H9 (cell line): ENCODE results near the gene SEC23IP. TPM values are rescaled to one million over a fixed set of nuclear protein-coding genes. Genes with fewer than 3 reads are reported as not detected.
"Not testable (repeated sequence)": the region's sequence is repeated elsewhere in the genome, so short reads cannot be mapped to it uniquely, and the experiment has no call there.

Source experiments
- DNase-seq: peaks from one replicate; pipeline ENCODE4 v3.0.0-alpha.2; 2017
- H2AFZ ChIP-seq: one replicate; pipeline ENCODE4 v1.6.1; 2013; ENCODE audit warnings: mild to moderate bottlenecking, low read length, control low read depth, moderate library complexity
- H2AK5ac ChIP-seq: 2 replicates; pipeline ENCODE4 v1.6.1; 2013; ENCODE audit warnings: low read length, control low read depth, mixed read lengths; ENCODE audit not compliant: insufficient read length
- H2BK120ac ChIP-seq: one replicate; pipeline ENCODE4 v1.6.1; 2013; ENCODE audit warnings: low read depth, mild to moderate bottlenecking, low read length, control low read depth, inconsistent platforms; ENCODE audit not compliant: poor library complexity, severe bottlenecking
- H2BK12ac ChIP-seq: 2 replicates; pipeline ENCODE4 v1.6.1; 2013; ENCODE audit warnings: low read length, control low read depth, mixed read lengths, low read depth; ENCODE audit not compliant: insufficient read length
- H2BK15ac ChIP-seq: 2 replicates; pipeline ENCODE4 v1.6.1; 2013; ENCODE audit warnings: low read depth, low read length, control low read depth
- H2BK20ac ChIP-seq: one replicate; pipeline ENCODE4 v1.6.1; 2013; ENCODE audit warnings: low read depth, mild to moderate bottlenecking, low read length, control low read depth, inconsistent platforms; ENCODE audit not compliant: poor library complexity, severe bottlenecking
- H2BK5ac ChIP-seq: 2 replicates; pipeline ENCODE4 v1.6.1; 2013; ENCODE audit warnings: low read length, control low read depth, mixed read lengths; ENCODE audit not compliant: insufficient read length
- H3K14ac ChIP-seq: 2 replicates; pipeline ENCODE4 v1.6.1; 2013; ENCODE audit warnings: low read length, control low read depth; ENCODE audit not compliant: insufficient read depth
- H3K18ac ChIP-seq: 2 replicates; pipeline ENCODE4 v1.6.1; 2013; ENCODE audit warnings: low read depth, mild to moderate bottlenecking, mixed read lengths, low read length, control low read depth; ENCODE audit not compliant: insufficient read length
- H3K23ac ChIP-seq: 2 replicates; pipeline ENCODE4 v1.6.1; 2013; ENCODE audit warnings: low read length, control low read depth, mixed read lengths, low read depth; ENCODE audit not compliant: insufficient read length
- H3K23me2 ChIP-seq: 2 replicates; pipeline ENCODE4 v1.6.1; 2013; ENCODE audit warnings: low read depth, mild to moderate bottlenecking, mixed read lengths, low read length, control low read depth; ENCODE audit not compliant: insufficient read length, poor library complexity, severe bottlenecking
- H3K27ac ChIP-seq: 2 replicates; pipeline ENCODE4 v1.5.1; 2013; ENCODE audit warnings: low read length, control low read depth, mixed read lengths, low read depth; ENCODE audit not compliant: insufficient read length
- H3K27me3 ChIP-seq: 2 replicates; pipeline ENCODE4 v1.6.1; 2013; ENCODE audit warnings: low read length, control low read depth, inconsistent platforms; ENCODE audit not compliant: insufficient read depth
- H3K4ac ChIP-seq: 2 replicates; pipeline ENCODE4 v1.6.1; 2013; ENCODE audit warnings: low read depth, mild to moderate bottlenecking, control low read depth, inconsistent platforms, low read length, moderate library complexity
- H3K4me1 ChIP-seq: 2 replicates; pipeline ENCODE4 v1.6.1; 2013; ENCODE audit warnings: low read length, control low read depth, inconsistent platforms; ENCODE audit not compliant: insufficient read depth
- H3K4me2 ChIP-seq: 2 replicates; pipeline ENCODE4 v1.6.1; 2013; ENCODE audit warnings: low read length, control low read depth, mixed read lengths; ENCODE audit not compliant: insufficient read length, insufficient read depth
- H3K56ac ChIP-seq: 2 replicates; pipeline ENCODE4 v1.6.1; 2013; ENCODE audit warnings: low read depth, mild to moderate bottlenecking, mixed read lengths, low read length, control low read depth; ENCODE audit not compliant: insufficient read length
- H3K79me1 ChIP-seq: 2 replicates; pipeline ENCODE4 v1.6.1; 2013; ENCODE audit warnings: low read depth, mild to moderate bottlenecking, moderate library complexity, low read length, control low read depth, inconsistent platforms; ENCODE audit not compliant: insufficient read depth, poor library complexity, severe bottlenecking
- H3K79me2 ChIP-seq: 2 replicates; pipeline ENCODE4 v1.6.1; 2013; ENCODE audit warnings: low read length, control low read depth, inconsistent platforms; ENCODE audit not compliant: insufficient read depth
- H3K9ac ChIP-seq: 2 replicates; pipeline ENCODE4 v1.6.1; 2013; ENCODE audit warnings: low read length, control low read depth, mixed read lengths; ENCODE audit not compliant: insufficient read length; ENCODE audit errors: extremely low read depth
- H3K9me3 ChIP-seq: one replicate; pipeline ENCODE4 v1.6.1; 2013; ENCODE audit warnings: low read depth, low read length, inconsistent platforms; ENCODE audit not compliant: control insufficient read depth
- H3T11ph ChIP-seq: one replicate; pipeline ENCODE4 v1.6.1; 2013; ENCODE audit warnings: mild to moderate bottlenecking, low read length, control low read depth, inconsistent platforms
- H4K20me1 ChIP-seq: one replicate; pipeline ENCODE4 v1.6.1; 2013; ENCODE audit not compliant: control insufficient read depth, insufficient read length, insufficient read depth
- H4K5ac ChIP-seq: 2 replicates; pipeline ENCODE4 v1.6.1; 2013; ENCODE audit warnings: low read depth, mild to moderate bottlenecking, mixed read lengths, low read length, control low read depth; ENCODE audit not compliant: insufficient read length
- H4K8ac ChIP-seq: replicated peaks from 2 replicates; pipeline ENCODE4 v1.6.1; 2013; ENCODE audit warnings: low read length, control low read depth, mixed read lengths, low read depth; ENCODE audit not compliant: insufficient read length
- H4K91ac ChIP-seq: 2 replicates; pipeline ENCODE4 v1.6.1; 2013; ENCODE audit warnings: low read depth, mild to moderate bottlenecking, moderate library complexity, mixed read lengths, low read length, control low read depth; ENCODE audit not compliant: insufficient read length
- H3K27ac Mint-ChIP-seq, 3 experiments: 2 replicates in 2 of 3; 3 replicates in 1 of 3; pipeline ENCODE4 v1.8.0; 2020 to 2021; ENCODE audit warnings: mixed read lengths in 3 of 3, mild to moderate bottlenecking in 1 of 3, moderate library complexity in 1 of 3
- H3K27me3 Mint-ChIP-seq: 2 replicates; pipeline ENCODE4 v1.8.0; 2021; ENCODE audit warnings: low read depth, mild to moderate bottlenecking, moderate library complexity, mixed read lengths
- H3K36me3 Mint-ChIP-seq, 3 experiments: 2 replicates in 2 of 3; 3 replicates in 1 of 3; pipeline ENCODE4 v1.8.0; 2020 to 2021; ENCODE audit warnings: low read depth in 3 of 3, mixed read lengths in 3 of 3; ENCODE audit not compliant: insufficient read depth in 1 of 3
- H3K4me1 Mint-ChIP-seq, 2 experiments: 2 replicates each; pipeline ENCODE4 v1.8.0; 2020; ENCODE audit warnings: mixed read lengths in 2 of 2
- H3K4me3 Mint-ChIP-seq, 2 experiments: 2 replicates in 1 of 2; 3 replicates in 1 of 2; pipeline ENCODE4 v1.8.0; 2020 to 2021; ENCODE audit warnings: mild to moderate bottlenecking in 2 of 2, mixed read lengths in 2 of 2, moderate library complexity in 1 of 2
- H3K9me3 Mint-ChIP-seq, 2 experiments: 2 replicates in 1 of 2; 3 replicates in 1 of 2; pipeline ENCODE4 v1.8.0; 2020; ENCODE audit warnings: mild to moderate bottlenecking in 2 of 2, mixed read lengths in 2 of 2, moderate library complexity in 1 of 2
- WGBS: extraction: QIAGEN DNeasy Blood & Tissue Kit; methylation state at CpG from one replicate; pipeline ENCODE4 v1.1.7; 2013; ENCODE audit warnings: missing lambda C conversion rate, low lambda C conversion rate, mixed read lengths; ENCODE audit not compliant: insufficient read length; ENCODE audit errors: extremely low coverage; 5-methylcytosine and 5-hydroxymethylcytosine counted together
- total RNA-seq: library from RNA; stranded (reverse); gene quantifications from 2 replicates; pipeline ENCODE4 v1.2.1, GENCODE V29; 2021

SEC23IP gene
- total RNA-seq, 1 experiment from 2014 or later: 93.0 TPM

GRCh38 chr10:119891849-119892187 lies 712 bp upstream of the SEC23IP start:
- not testable (repeated sequence) for H4K5ac ChIP-seq, H2BK12ac ChIP-seq, H3K23me2 ChIP-seq, DNase-seq, H2BK20ac ChIP-seq, H2BK120ac ChIP-seq, H3T11ph ChIP-seq, H3K27me3 Mint-ChIP-seq, H3K56ac ChIP-seq, H3K4me1 ChIP-seq, H3K79me1 ChIP-seq, H4K91ac ChIP-seq, H3K23ac ChIP-seq, H2AFZ ChIP-seq, H3K27me3 ChIP-seq, H3K4ac ChIP-seq, H3K14ac ChIP-seq, H3K27ac ChIP-seq, H3K9me3 ChIP-seq, H2BK15ac ChIP-seq, H3K18ac ChIP-seq, H4K8ac ChIP-seq, H2AK5ac ChIP-seq, H2BK5ac ChIP-seq, H4K20me1 ChIP-seq, H3K9me3 Mint-ChIP-seq
- Mint-ChIP-seq H3K4me3 (peak overlapping the region; percentile 93 to 94), H3K27ac (peak overlapping the region in 1 of 3 experiments; percentile 99; a peak in 3 of 7 replicates), H3K4me1 (peaks cover 18 to 23% of the 10 kb centered on the region in 2 experiments), H3K36me3 (peaks cover 11 to 24% (median 14%) of the 10 kb centered on the region in 3 experiments; a peak in 6 of 7 replicates)
- Histone ChIP-seq H3K4me2 (peak overlapping the region; percentile 99), H3K9ac (peak overlapping the region; percentile 33), H3K79me2 (peaks cover 32% of the 10 kb centered on the region)
- WGBS: no CpG with 5 or more reads among the region's 14 CpGs
